KMS-11 (cell line): ENCODE results near the gene GNAT1.

Source experiments
- H2AFZ ChIP-seq: fragments of 200-600 bp; sonication (generic); 2 replicates; pipeline ENCODE4 v1.6.1; 2016; ENCODE audit warnings: antibody characterized with exemption, mixed run types, low read depth
- H3K27ac ChIP-seq: fragments of 200-600 bp; sonication (generic); 2 replicates; pipeline ENCODE4 v1.6.1; 2016; ENCODE audit warnings: mild to moderate bottlenecking, mixed run types
- H3K27me3 ChIP-seq: fragments of 200-600 bp; sonication (generic); 2 replicates; pipeline ENCODE4 v1.6.1; 2017; ENCODE audit warnings: mild to moderate bottlenecking, low read depth, mixed run types, moderate library complexity; ENCODE audit not compliant: insufficient read depth
- H3K36me3 ChIP-seq: fragments of 200-600 bp; sonication (generic); 2 replicates; pipeline ENCODE4 v1.6.1; 2017; ENCODE audit warnings: mild to moderate bottlenecking, mixed run types; ENCODE audit not compliant: insufficient read depth
- H3K4me1 ChIP-seq: fragments of 200-600 bp; sonication (generic); 2 replicates; pipeline ENCODE4 v1.6.1; 2016; ENCODE audit warnings: mild to moderate bottlenecking, low read depth, mixed run types; ENCODE audit not compliant: poor library complexity, severe bottlenecking
- H3K4me2 ChIP-seq: fragments of 200-600 bp; sonication (generic); 2 replicates; pipeline ENCODE4 v1.7.0; 2016; ENCODE audit warnings: mild to moderate bottlenecking, mixed run types
- H3K4me3 ChIP-seq: fragments of 200-600 bp; sonication (generic); IDR thresholded peaks from 2 replicates; pipeline ENCODE4 v1.6.1; 2017; ENCODE audit warnings: low read depth, low read length, mixed read lengths; ENCODE audit not compliant: insufficient read depth
- H3K79me2 ChIP-seq: fragments of 200-600 bp; sonication (generic); 2 replicates; pipeline ENCODE4 v1.6.1; 2016; ENCODE audit warnings: low read depth, mixed run types; ENCODE audit not compliant: insufficient read depth
- H3K9ac ChIP-seq: fragments of 200-600 bp; sonication (generic); 2 replicates; pipeline ENCODE4 v1.6.1; 2016; ENCODE audit warnings: mild to moderate bottlenecking, mixed run types
- H4K20me1 ChIP-seq: fragments of 200-600 bp; sonication (generic); 2 replicates; pipeline ENCODE4 v1.6.1; 2016; ENCODE audit warnings: mild to moderate bottlenecking, mixed run types; ENCODE audit not compliant: insufficient read depth
- TF ChIP-seq, protein P1 (sequence below): fragments of 200-600 bp; sonication (generic); conservative IDR thresholded peaks from 2 replicates; pipeline ENCODE4 v1.6.1; 2017; ENCODE audit warnings: low read depth, mild to moderate bottlenecking, antibody characterized with exemption, low read length, moderate library complexity, mixed read lengths

GNAT1 gene

DNA sequence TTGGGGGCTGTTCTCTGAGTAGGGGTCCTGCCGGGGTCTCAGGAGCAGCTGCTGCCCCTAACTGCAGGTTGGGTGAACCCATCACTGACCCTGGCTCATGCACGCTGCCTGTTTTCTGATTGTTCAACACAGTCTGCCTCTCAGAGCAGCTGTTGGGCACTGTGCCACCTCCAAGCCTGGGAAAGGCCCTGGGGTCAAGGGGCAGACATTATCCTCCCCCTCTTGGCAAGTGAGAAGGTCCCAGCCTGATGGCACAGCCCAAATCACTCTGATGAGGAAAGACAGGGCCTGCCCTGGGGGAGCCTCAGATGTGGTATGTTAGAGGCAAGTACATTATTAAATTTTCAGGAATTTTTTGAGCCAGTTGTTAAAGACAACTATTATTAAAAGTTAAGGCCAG, 14.1 kb upstream of the GNAT1 start:
- Histone ChIP-seq H4K20me1 (no peaks in the 10 kb centered on the region), H3K9ac (no peak overlapping the region), H3K27ac (no peak overlapping the region), H3K36me3 (no peaks in the 10 kb centered on the region), H3K4me1 (no peaks in the 10 kb centered on the region), H3K27me3 (peaks cover 12% of the 10 kb centered on the region; the same call in 1 of the 2 replicates), H3K4me2 (no peak overlapping the region), H3K4me3 (no peak overlapping the region), H3K79me2 (no peaks in the 10 kb centered on the region), H2AFZ (no peak overlapping the region)
- TF ChIP-seq, protein P1, sequence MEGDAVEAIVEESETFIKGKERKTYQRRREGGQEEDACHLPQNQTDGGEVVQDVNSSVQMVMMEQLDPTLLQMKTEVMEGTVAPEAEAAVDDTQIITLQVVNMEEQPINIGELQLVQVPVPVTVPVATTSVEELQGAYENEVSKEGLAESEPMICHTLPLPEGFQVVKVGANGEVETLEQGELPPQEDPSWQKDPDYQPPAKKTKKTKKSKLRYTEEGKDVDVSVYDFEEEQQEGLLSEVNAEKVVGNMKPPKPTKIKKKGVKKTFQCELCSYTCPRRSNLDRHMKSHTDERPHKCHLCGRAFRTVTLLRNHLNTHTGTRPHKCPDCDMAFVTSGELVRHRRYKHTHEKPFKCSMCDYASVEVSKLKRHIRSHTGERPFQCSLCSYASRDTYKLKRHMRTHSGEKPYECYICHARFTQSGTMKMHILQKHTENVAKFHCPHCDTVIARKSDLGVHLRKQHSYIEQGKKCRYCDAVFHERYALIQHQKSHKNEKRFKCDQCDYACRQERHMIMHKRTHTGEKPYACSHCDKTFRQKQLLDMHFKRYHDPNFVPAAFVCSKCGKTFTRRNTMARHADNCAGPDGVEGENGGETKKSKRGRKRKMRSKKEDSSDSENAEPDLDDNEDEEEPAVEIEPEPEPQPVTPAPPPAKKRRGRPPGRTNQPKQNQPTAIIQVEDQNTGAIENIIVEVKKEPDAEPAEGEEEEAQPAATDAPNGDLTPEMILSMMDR, result no peak

DNA sequence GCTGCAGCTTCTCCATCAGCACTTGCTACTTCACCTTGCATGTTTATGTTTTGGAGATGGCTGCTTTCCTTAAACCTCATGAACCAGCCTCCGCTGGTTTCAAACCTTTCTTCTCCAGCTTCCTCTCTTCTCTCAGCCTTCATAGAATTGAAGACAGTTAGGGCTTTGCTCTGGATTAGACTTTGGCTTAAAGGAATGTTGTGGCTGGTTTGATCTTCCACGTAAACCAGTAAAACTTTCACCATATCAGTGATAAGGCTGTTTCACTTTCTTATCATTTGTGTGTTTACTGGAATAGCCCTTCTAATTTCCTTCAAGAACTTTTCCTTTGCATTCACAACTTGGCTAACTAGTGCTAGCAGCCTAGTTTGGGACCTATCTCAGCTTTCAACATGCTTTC, 11.7 kb upstream of the GNAT1 start:
- Histone ChIP-seq H2AFZ (no peak overlapping the region), H3K4me1 (no peaks in the 10 kb centered on the region), H3K4me2 (no peak overlapping the region), H3K36me3 (no peaks in the 10 kb centered on the region), H3K27me3 (peaks cover 12% of the 10 kb centered on the region; the same call in 1 of the 2 replicates), H3K27ac (no peak overlapping the region), H3K9ac (no peak overlapping the region), H4K20me1 (no peaks in the 10 kb centered on the region), H3K4me3 (no peak overlapping the region), H3K79me2 (no peaks in the 10 kb centered on the region)
- TF ChIP-seq, protein P1, result no peak

DNA sequence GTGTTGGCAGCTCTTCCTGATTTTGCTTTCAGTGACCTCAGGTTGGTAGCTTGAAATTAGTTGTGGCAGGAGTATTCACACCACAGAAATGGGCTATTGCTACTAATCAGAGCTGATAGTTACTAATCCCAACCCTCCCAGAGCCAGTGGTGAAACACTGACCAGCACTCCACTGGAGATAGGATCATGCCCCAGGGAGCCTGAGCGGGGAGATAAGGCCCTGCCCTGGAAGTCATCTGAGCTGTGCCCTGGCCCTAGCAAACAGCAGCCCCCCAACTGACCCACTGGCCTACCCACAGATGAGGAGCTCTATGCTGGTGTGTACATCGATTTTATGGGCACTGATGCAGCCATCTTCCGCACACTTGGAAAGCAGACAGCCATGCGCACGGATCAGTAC, 9.4 kb upstream of the GNAT1 start:
- no peak overlapping the region for H3K4me2 ChIP-seq
- no peak overlapping the region for H3K27ac ChIP-seq
- H3K27me3 ChIP-seq, result peaks cover 14% of the 10 kb centered on the region; the same call in 1 of the 2 replicates
- TF ChIP-seq, protein P1, result no peak
- H3K36me3 ChIP-seq, result no peaks in the 10 kb centered on the region
- H3K9ac ChIP-seq, result no peak overlapping the region
- no peaks in the 10 kb centered on the region for H3K4me1 ChIP-seq
- no peak overlapping the region for H2AFZ ChIP-seq
- no peaks in the 10 kb centered on the region for H4K20me1 ChIP-seq
- no peak overlapping the region for H3K4me3 ChIP-seq
- H3K79me2 ChIP-seq, result no peaks in the 10 kb centered on the region

DNA sequence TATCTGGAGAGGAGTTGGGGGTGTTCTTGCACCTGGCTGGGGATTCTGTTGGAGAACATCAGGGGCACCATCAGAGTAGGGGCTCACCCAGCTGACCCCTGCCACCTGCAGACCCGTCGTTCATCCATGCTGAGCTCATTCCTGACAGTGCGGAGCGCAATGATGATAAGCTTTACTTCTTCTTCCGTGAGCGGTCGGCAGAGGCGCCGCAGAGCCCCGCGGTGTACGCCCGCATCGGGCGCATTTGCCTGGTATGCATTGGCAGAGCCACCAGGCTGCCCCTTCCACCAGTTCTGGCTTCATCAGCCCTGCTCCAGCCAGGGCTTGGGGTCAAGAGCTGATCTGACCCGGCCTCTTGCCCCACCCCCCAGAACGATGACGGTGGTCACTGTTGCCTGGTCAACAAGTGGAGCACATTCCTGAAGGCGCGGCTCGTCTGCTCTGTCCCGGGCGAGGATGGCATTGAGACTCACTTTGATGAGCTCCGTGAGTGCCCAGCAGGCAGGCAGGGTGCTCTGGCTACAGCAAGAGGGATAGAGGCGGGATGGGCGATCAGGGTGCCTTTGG, 8.8 kb upstream of the GNAT1 start:
- Histone ChIP-seq H3K79me2 (no peaks in the 10 kb centered on the region), H2AFZ (no peak overlapping the region), H3K9ac (no peak overlapping the region), H3K36me3 (no peaks in the 10 kb centered on the region), H3K27me3 (peaks cover 14% of the 10 kb centered on the region; the same call in 1 of the 2 replicates), H4K20me1 (no peaks in the 10 kb centered on the region), H3K27ac (no peak overlapping the region), H3K4me3 (no peak overlapping the region), H3K4me2 (no peak overlapping the region), H3K4me1 (no peaks in the 10 kb centered on the region)
- TF ChIP-seq, protein P1, result no peak
